ENCODE results near the gene MAP3K5.
"Not testable (repeated sequence)": the region's sequence is repeated elsewhere in the genome, so short reads cannot be mapped to it uniquely, and the experiment has no call there.

The MAP3K5 gene

GRCh38 chr6:136790411-136791295, 1.6 kb downstream of the MAP3K5 start:
- no peak for DNase-seq

DNA sequence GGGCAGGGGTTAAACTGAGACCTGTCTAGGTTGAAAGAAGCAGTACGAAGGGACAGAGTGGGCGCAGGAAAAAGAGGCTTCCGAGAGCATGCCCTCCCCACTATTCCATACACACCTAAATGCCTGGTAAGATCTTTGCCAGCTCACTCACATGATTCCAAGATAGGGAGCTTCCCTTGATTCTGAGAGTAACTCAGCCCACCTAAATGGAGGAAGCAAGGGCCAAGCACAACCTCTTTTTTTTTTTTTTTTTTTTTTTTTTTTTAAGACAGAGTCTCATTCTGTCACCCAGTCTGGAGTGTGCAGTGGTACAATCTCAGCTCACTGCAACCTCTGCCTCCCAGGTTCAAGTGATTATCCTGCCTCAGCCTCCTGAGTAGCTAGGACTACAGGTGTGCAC, 2.8 kb downstream of the MAP3K5 start:
- DNase-seq: not testable (repeated sequence)

DNA sequence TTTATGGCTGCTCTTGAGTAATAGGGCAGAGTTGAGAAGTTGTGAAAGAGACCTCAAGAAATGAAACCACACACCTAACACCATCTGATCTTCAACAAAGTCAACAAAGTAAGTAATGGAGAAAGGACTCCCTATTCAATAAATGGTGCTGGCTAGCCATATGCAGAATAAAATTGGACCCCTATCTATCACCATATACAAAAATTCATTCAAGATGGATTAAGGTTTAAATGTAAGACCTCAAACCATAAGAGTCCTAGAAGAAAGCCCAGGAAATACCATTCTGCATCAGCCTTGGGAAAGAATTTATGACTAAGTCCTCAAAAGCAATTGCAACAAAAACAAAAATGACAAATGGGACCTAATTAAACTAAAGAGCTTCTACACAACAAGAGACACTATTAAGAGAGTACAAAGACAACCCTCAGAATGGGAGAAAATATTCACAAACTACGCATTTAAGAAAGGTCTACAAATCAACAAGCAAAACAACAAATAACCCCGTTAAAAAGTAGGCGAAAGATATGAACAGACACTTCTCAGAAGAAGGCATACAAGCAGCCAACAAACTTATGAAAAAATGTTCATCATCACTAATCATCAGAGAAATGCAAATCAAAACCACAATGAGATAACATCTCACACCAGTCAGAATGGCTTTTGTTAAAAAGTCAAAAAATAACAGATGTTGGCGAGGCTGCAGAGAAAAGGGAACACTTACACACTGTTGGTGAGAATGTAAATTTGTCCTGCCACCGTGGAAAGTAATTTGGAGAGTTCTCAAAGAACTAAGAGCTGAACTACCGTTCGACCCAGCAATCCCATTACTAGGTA, 4.0 kb downstream of the MAP3K5 start:
- no peak for DNase-seq

DNA sequence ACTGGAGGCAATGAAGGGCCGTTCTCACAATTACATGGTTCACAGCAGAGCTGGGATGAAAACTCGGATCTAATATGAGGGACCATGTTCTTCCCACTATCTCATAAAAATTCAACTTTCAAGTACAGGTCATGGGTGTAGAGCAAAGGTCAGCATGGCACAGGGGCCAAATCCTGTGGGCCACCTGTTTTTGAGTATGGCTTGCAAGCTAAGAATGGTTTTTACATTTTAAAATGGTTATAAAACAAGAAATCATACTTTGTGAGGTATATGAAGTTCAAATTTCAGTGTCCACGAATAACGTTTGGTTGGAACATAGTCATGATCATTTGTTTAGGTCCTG, 4.6 kb downstream of the MAP3K5 start:
- DNase-seq: no peak

- DNase-seq: no peak
Observed at GRCh38 chr6:136786658-136787057, 5.6 kb downstream of the MAP3K5 start.

- DNase-seq: peak; percentile 59
Observed at GRCh38 chr6:136784910-136785746, 7.1 kb downstream of the MAP3K5 start.

DNA sequence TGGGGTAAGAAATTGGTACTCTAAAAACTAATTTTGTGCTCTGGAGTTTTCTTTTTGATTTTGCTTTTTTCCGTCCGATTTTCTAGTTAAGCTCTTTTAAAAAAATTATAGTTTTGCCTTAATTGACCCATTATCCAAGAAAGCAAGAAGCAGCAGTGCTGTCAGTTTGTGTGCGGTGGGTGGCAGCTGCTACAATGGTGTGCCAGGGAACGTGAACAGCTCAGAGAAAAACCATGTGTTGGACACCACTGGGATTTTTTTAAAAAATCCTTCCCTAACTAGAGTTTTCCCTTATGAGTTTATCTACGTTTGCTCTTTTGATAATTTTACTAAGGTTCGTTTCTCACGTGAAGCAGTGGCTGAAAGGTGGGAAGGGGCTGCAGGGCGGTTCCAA, 8.0 kb downstream of the MAP3K5 start:
- no peak for DNase-seq

GRCh38 chr6:136783495-136784270, 8.6 kb downstream of the MAP3K5 start:
- DNase-seq: peak; percentile 85

GRCh38 chr6:136783021-136783420, 9.3 kb downstream of the MAP3K5 start:
- no peak for DNase-seq

DNA sequence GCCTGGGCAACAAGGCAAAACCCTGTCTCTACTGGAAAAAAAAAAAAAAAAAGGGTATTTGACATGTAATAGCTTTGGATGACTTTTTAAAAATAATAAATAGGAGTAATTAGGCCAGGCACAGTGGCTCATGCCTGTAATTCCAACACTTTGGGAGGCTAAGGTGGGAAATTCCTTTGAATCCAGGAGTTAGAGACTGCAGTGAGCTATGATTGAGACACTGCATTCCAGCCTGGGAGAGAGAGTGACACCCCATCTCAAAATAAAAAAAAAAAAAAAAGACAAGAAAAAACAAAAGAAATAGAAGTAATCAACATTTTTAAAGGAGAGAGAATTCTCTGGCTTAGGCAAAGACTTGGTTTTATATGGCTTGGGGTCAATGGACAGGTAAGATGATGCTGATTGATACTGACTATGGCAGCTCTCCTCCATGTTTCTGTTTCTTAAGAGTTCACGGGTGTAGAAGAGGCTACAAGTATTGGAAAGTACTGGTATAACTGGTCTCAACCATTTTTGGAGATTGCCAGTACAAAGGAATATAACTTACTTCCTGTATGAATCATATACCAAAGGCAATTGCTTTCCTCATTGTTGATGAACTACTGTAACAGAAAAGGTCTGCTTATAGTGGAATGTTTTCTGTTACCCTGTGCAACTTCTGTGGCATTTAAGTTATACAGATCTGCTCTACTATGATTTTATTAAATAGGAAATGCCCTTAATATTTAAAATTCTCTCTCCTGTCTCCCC, 10.1 kb downstream of the MAP3K5 start:
- no peak for DNase-seq

- DNase-seq: no peak
Observed at GRCh38 chr6:136780972-136781371, 11.3 kb downstream of the MAP3K5 start.

DNA sequence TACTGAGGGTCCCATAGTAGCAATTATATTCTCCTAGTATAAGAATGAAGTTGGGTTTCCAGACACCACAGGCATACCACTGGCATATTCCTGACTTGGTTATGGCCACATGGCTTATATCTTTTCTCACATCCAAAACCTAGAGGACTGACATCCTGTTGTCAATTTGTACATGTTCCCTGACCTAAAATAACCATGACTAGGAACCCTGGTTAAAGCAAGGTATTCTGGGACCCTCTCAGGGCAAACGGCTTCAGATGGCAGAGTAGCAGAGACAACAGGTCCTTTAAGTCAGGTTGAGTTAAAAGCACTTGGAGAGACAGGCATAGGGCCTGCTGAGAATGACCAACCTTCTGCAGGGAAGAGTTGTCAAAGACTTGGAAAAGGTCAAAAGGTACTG, 12.6 kb downstream of the MAP3K5 start:
- DNase-seq: no peak

- DNase-seq: no peak
Observed at GRCh38 chr6:136777651-136778050, 14.6 kb downstream of the MAP3K5 start.

- no peak for DNase-seq
Observed at GRCh38 chr6:136775548-136775947, 16.7 kb downstream of the MAP3K5 start.

DNA sequence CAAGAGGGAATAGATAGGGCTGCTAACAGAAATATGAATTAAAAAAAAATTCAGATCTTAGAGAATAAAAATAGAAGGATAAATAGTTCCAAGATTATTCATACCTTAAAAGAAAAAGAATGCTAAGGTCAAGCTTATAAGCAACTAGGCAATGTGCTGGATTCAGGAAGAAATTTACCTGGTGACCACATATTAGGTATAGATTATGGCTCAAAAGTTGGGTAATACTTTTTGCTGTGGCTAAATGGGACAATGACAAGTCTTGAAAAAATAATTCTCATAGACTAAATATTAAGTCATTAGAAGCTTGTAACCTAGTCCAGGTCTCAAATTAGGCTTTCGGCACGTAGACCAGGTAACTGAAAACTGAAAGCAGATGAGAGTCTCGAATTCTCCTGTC, 17.2 kb downstream of the MAP3K5 start:
- no peak for DNase-seq

- no peak for DNase-seq
Observed at GRCh38 chr6:136774228-136775041, 17.8 kb downstream of the MAP3K5 start.

DNA sequence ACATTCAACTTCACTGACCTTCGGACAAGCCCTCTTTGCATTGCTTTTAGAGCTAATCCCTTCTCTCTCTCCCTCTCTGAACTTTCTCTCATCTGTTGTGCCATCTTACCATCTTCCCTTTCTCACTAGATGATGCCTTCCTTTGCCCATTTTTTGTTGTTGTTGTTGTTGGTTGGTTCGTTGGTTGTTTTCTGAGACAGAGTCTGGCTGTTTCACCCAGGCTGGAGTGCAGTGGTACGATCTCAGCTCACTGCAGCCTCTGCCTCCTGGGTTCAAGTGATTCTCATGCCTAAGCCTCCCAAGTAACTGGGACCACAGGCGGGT, 18.8 kb downstream of the MAP3K5 start:
- no peak for DNase-seq

DNA sequence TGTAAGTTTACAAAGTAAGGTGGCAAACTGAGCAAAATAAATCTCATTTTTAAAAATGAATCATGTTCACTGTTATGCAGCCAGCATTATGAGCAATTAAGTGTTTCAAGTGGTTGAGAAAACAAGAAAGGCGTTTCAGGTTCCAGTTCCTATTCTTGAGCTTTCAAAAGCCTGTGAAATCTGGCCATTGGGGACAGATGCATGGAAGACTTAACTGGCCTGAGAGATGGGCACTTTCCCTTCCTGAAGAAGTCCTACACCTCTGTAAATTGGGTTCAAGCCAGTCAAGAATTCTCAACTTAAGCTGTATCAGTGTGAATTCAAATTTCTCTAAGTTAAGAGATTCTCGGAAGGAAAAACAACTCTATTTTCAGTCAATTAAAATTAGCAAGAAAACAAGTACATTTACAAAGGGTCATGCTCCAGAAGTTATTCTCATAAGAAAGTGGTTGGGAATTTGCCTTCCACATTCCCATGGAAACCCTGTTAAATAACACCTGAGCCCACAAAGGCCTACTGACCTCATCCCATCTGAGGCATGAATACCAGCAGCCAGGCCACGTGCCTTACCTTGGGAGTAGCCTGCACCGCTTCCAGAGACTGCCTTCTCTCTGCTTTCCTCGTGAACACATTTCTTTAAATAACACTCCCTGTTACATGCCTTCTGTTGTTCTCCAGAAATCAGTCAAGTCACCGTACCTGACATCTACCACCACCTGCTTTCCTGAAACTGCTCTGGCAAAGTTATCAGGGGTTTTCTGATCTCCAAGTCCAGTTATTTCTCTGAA, 19.4 kb downstream of the MAP3K5 start:
- no peak for DNase-seq

DNA sequence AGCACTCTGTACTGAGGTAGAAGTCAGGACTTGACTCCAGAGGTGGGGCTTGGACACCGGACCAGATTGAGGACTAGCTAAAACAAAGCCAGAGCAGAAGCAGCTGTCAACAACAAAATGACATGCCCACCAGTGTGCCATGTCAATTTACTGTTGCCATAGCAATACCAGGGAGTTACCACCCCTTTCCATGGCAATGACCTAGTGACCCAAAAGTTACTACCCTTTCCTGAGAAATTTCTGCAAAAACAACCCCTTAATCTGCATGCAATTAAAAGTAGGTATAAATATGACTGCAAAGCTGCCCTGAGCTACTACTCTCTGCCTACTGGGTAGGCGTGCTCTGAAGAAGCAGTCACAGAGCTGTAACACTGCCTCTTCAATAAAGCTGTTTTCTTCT, 21.0 kb downstream of the MAP3K5 start:
- no peak for DNase-seq

DNA sequence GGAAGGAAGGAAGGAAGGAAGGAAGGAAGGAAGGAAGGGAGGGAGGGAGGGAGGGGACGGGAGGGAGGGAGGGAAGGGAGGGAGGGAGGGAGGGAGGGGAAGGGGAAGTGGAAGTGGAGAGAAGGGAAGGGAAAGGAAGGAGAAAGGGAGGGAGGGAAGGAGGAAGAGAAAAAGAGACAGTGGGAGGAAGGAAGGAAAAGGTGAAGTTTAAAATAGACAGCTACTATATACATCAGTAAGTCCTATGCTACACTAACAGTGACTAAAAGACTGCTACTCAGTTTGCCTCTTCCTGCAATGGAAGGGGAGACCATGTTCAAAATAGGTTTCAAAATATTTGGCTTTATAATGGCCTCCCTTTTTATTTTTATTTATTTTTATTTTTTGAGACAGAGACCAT, 22.5 kb downstream of the MAP3K5 start:
- no peak for DNase-seq

Measured in GDM1 (cell line).